Endodermal cell (in vitro differentiated cells): Measurements from ENCODE around the gene METTL26. TPM values are rescaled to one million over a fixed set of nuclear protein-coding genes. Genes with fewer than 3 reads are reported as not detected.

ENCODE experiments used
- DNase-seq: peaks from one replicate; pipeline ENCODE4 v3.0.0-alpha.2; 2017
- H3K27ac ChIP-seq: 2 replicates; pipeline ENCODE4 v1.5.1; 2013; ENCODE audit warnings: mild to moderate bottlenecking, low read depth, low read length, moderate library complexity
- H3K27me3 ChIP-seq: 2 replicates; pipeline ENCODE4 v1.6.1; 2013; ENCODE audit warnings: mild to moderate bottlenecking, low read length, moderate library complexity; ENCODE audit not compliant: insufficient read depth, control insufficient read depth, poor library complexity, severe bottlenecking
- H3K36me3 ChIP-seq: 2 replicates; pipeline ENCODE4 v1.7.0; 2013; ENCODE audit warnings: mild to moderate bottlenecking, low read length, moderate library complexity; ENCODE audit not compliant: control insufficient read depth, insufficient read depth
- H3K4me1 ChIP-seq: one replicate; pipeline ENCODE4 v1.7.0; 2013; ENCODE audit warnings: low read length; ENCODE audit not compliant: control insufficient read depth, insufficient read depth
- H3K4me3 ChIP-seq: 2 replicates; pipeline ENCODE4 v1.5.1; 2013; ENCODE audit warnings: mild to moderate bottlenecking, low read length, moderate library complexity
- H3K9ac ChIP-seq: 2 replicates; pipeline ENCODE4 v1.6.1; 2013; ENCODE audit warnings: mild to moderate bottlenecking, low read length, moderate library complexity; ENCODE audit not compliant: poor library complexity, severe bottlenecking; ENCODE audit errors: extremely low read depth
- H3K9me3 ChIP-seq: 2 replicates; pipeline ENCODE4 v1.6.1; 2013; ENCODE audit warnings: mild to moderate bottlenecking, low read length, moderate library complexity; ENCODE audit not compliant: control insufficient read depth
- H3K27ac Mint-ChIP-seq: 2 replicates; pipeline ENCODE4 v1.8.0; 2020; ENCODE audit warnings: mixed read lengths
- H3K27me3 Mint-ChIP-seq: 2 replicates; pipeline ENCODE4 v1.8.0; 2021; ENCODE audit warnings: mild to moderate bottlenecking, mixed read lengths; ENCODE audit not compliant: insufficient read depth
- H3K36me3 Mint-ChIP-seq: 2 replicates; pipeline ENCODE4 v1.8.0; 2020; ENCODE audit warnings: low read depth, mixed read lengths
- H3K4me1 Mint-ChIP-seq: 2 replicates; pipeline ENCODE4 v1.8.0; 2020; ENCODE audit warnings: mixed read lengths
- H3K4me3 Mint-ChIP-seq: 2 replicates; pipeline ENCODE4 v1.8.0; 2020; ENCODE audit warnings: mild to moderate bottlenecking, moderate library complexity, mixed read lengths
- H3K9me3 Mint-ChIP-seq: 2 replicates; pipeline ENCODE4 v1.8.0; 2020; ENCODE audit warnings: mild to moderate bottlenecking, mixed read lengths
- CTCF ChIP-seq: fragments of 200-600 bp; sonication (generic); conservative IDR thresholded peaks from 2 replicates; pipeline ENCODE4 v1.5.0; 2021; ENCODE audit warnings: antibody characterized with exemption, mild to moderate bottlenecking
- WGBS, 2 experiments: methylation state at CpG; one replicate each; pipeline versions ENCODE4 v1.1.5 to v1.1.7; 2013; ENCODE audit warnings: missing lambda C conversion rate in 2 of 2, mixed read lengths in 1 of 2; ENCODE audit not compliant: insufficient coverage in 1 of 2, insufficient read length in 1 of 2; 5-methylcytosine and 5-hydroxymethylcytosine counted together
- total RNA-seq, 2 donors: library from RNA; stranded (reverse); fragmentation: NEBNext Ultra II Directional in 1 of 2; extraction: Animal tissue kit (Norgen Biotek cat#: 25700) in 1 of 2; gene quantifications; 2 replicates in 1 of 2; 3 replicates in 1 of 2; pipeline ENCODE4 v1.2.1, GENCODE V29; 2021

Gene METTL26
- total RNA-seq, 2 donors from 2014 or later, result 72.1 to 79.8 TPM

DNA sequence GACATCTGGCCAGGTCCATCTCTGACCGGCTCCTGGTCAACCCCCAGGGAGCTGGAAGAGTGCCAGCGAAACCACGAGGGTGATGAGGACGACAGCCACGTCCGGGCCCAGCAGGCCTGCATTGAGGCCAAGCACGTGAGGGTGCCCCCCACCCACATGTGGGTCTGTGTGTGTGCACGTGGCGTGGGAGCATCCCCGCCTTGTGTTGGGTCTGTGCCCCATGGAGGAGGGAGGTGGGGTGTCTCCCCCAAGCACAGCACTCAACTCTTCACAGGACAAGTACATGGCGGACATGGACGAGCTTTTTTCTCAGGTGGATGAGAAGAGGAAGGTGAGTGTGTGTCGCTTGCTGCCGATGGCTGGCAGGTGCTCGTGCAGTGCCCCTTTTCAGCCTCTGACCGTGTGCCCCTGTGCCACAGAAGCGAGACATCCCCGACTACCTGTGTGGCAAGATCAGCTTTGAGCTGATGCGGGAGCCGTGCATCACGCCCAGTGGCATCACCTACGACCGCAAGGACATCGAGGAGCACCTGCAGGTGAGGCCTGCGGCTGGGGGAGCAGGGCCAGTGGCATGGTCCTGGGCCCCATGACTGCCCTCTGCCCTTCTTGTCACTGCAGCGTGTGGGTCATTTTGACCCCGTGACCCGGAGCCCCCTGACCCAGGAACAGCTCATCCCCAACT, 45.8 kb upstream of the METTL26 start:
- Mint-ChIP-seq H3K4me3 (peak overlapping the region; percentile 73), H3K4me1 (peaks cover 17% of the 10 kb centered on the region), H3K27me3 (no peaks in the 10 kb centered on the region), H3K27ac (peak overlapping the region; percentile 48), H3K36me3 (peaks cover 31% of the 10 kb centered on the region), H3K9me3 (no peaks in the 10 kb centered on the region)
- no peak for TF ChIP-seq CTCF
- WGBS, 2 experiments, result 94 to 97% methylated on average over 17 to 28 of the region's 28 CpGs
- Histone ChIP-seq H3K9ac (no peak overlapping the region), H3K9me3 (no peaks in the 10 kb centered on the region), H3K27me3 (no peaks in the 10 kb centered on the region), H3K4me1 (peaks cover 18% of the 10 kb centered on the region), H3K27ac (no peak overlapping the region), H3K4me3 (peak overlapping the region; percentile 91), H3K36me3 (peaks cover 36% of the 10 kb centered on the region)
- DNase-seq, result no peak

GRCh38 chr16:680967-681745, 45.1 kb upstream of the METTL26 start:
- H3K4me1 Mint-ChIP-seq, result peaks cover 17% of the 10 kb centered on the region
- Histone ChIP-seq H3K9ac (peak overlapping the region; percentile 76), H3K36me3 (peaks cover 30% of the 10 kb centered on the region), H3K4me3 (peak overlapping the region; percentile 91), H3K27ac (peak overlapping the region; percentile 17), H3K9me3 (no peaks in the 10 kb centered on the region), H3K27me3 (no peaks in the 10 kb centered on the region), H3K4me1 (peaks cover 18% of the 10 kb centered on the region)
- H3K9me3 Mint-ChIP-seq, result no peaks in the 10 kb centered on the region
- peak overlapping the region; percentile 48 for H3K27ac Mint-ChIP-seq
- H3K36me3 Mint-ChIP-seq, result peaks cover 28% of the 10 kb centered on the region
- H3K27me3 Mint-ChIP-seq, result no peaks in the 10 kb centered on the region
- peak overlapping the region; percentile 73 for H3K4me3 Mint-ChIP-seq
- peak; percentile 21 for TF ChIP-seq CTCF
- peak; percentile 73 for DNase-seq
- WGBS, 2 experiments, result 64 to 76% methylated on average over 35 to 44 of the region's 44 CpGs

- peaks cover 17% of the 10 kb centered on the region for H3K4me1 Mint-ChIP-seq
- peaks cover 27% of the 10 kb centered on the region for H3K36me3 ChIP-seq
- peaks cover 22% of the 10 kb centered on the region for H3K36me3 Mint-ChIP-seq
- no peak for TF ChIP-seq CTCF
- no peaks in the 10 kb centered on the region for H3K27me3 ChIP-seq
- WGBS, 2 experiments, result 0% methylated on average over 12 to 38 of the region's 38 CpGs
- no peaks in the 10 kb centered on the region for H3K27me3 Mint-ChIP-seq
- peak overlapping the region; percentile 76 for H3K9ac ChIP-seq
- H3K27ac Mint-ChIP-seq, result peak overlapping the region; percentile 48
- DNase-seq, result peak; percentile 63
- no peaks in the 10 kb centered on the region for H3K9me3 Mint-ChIP-seq
- no peaks in the 10 kb centered on the region for H3K9me3 ChIP-seq
- peak overlapping the region; percentile 91 for H3K4me3 ChIP-seq
- H3K27ac ChIP-seq, result peak overlapping the region; percentile 17
- peak overlapping the region; percentile 73 for H3K4me3 Mint-ChIP-seq
- peaks cover 18% of the 10 kb centered on the region for H3K4me1 ChIP-seq
These were observed 44.5 kb upstream of the METTL26 start for GRCh38 chr16:680625-680945.
